HG03520 (cell line): ENCODE data around the gene RNF181.
"Not testable (repeated sequence)": the region's sequence is repeated elsewhere in the genome, so short reads cannot be mapped to it uniquely, and the experiment has no call there.

Experiments
- ATAC-seq: cut with Tn5 transposase; IDR thresholded peaks from one replicate; pipeline ENCODE4 v1.9.1; 2021; ENCODE audit warnings: mild to moderate bottlenecking, moderate library complexity; ENCODE audit not compliant: unreplicated experiment

Gene RNF181

DNA sequence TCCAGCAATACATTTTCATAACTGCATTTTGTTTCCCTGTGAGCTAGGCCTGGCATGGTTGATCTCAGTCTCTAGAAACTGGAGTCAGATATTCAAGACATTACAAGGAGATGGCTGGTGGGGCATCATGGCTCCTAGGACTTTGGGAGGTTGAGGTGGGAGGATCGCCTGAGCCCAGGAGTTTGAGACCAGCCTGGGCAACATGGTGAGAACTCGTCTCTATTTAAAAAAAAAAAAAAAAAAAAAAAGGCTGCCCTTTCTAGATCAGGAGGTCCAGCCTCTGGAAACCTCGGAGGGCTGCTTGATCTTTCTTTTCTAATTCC, 18.5 kb upstream of the RNF181 start:
- ATAC-seq = no peak

DNA sequence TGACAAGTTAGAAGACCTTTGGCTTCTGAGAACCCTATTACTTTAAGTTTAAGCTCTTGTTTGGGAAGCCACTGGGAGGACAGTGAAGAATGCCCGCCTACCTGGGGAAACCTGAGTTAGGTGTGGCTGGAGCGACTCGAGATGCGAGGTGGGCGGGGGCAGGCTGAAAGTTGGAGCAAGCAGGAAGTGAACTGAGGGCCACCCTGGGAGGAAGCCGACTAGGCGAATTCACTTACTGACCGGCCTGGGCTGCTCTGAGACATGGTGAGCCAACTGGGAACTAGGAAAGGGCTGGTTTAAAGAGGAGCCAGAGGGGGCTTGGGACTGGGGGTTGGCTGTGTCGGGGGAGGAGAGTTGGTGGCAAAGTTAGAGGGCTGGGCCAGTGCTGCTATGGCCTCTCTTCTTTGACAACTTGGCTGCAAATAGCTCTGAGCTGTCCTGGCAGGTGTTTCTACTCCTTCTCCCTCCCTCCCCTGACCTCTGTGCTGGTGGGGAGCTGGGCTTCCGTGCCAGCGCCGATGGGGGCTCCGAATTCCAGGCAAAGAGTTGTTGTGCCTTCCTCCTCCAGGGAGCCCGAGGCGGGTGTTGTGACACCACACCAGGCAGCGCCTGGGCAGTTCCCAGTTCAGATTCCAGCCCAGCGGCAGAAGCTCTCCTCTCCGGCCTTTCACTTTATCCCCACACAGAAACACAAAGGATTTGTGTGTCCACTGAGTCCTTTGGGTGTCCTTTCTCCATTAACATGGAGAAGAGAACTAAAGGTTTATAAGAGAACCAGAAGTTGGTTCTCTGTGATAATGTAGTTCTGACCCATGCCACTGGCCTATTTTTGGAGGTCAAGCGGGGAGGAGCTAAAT, 17.9 kb upstream of the RNF181 start, which contains the start of gene VAMP8:
TSS of gene VAMP8 (plus strand) at position 201 of the 857 bp plus-strand sequence. CDS start at position 262, 61 bp downstream.
- peak; percentile 54 for ATAC-seq

DNA sequence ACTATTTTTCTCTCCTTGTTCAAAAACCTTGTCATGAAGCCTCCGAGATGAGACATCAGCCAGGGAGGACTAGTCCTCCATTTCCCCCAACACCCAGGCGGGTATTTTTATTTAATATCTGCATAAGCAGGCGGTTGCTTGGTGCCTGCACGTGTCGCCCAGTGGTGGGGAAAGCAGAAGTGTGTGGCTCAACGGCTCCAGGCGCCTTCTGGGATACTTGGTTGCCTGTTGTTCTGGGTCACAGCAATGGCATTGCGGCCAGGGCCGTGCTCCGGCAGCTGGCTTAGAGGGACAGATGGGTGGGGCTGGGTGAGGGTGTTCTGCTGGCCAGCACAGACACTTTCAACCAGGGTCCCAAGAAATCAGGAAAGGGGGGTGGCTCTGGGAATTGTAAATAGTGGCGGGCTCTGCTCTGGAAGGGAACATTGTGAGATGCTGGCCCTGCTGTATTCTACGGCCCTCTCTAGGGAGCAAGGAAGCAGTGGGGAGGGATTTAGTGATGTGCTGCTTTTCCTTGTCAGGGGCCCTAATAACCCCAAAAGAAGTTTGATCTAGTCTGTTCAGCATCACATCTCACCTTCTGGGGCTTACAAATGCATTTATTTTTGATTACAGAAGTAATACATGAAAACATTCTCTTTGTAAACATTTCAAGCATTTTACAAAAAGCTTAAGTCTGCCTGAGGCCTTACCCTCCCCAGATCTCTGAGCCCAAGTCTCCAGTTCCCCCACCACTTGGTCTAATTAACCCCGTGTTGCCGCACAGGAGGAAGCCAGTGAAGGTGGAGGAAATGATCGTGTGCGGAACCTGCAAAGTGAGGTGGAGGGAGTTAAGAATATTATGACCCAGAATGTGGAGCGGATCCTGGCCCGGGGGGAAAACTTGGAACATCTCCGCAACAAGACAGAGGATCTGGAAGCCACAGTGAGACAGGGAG, 17.0 kb upstream of the RNF181 start:
- ATAC-seq = peak; percentile 43

DNA sequence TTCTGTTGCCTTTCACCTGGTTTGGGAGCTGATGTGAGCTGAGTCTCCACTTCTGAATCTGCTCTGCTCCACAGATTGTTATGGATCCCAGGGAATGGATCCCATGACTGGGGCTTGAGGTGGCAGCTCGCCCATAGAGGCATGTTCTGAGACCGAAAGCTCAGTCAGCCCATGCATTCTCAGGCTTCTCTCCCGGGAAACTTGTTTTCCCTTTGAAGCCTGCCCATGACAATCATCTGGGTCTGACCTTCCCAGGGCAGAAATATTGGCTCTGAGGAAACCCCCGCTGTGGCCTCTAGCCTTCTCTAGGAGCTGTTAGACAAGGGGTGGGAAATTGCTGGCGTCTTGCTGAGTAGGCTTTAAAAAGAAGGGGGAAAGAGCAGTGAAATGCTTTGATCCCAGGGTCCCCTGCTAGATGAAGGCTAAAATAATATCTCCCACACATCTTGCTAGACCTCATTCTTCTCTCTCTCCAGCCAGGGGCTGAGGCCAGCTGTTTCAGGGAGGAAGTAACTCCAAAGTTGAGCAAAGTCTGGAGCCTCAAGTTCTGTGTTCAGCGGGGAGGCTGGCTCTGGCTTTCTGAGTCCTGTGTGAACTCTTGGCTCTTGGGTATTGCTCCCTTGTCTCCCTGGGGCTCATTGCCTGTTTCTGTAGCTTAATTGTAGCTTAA, 16.1 kb upstream of the RNF181 start:
- no peak for ATAC-seq

DNA sequence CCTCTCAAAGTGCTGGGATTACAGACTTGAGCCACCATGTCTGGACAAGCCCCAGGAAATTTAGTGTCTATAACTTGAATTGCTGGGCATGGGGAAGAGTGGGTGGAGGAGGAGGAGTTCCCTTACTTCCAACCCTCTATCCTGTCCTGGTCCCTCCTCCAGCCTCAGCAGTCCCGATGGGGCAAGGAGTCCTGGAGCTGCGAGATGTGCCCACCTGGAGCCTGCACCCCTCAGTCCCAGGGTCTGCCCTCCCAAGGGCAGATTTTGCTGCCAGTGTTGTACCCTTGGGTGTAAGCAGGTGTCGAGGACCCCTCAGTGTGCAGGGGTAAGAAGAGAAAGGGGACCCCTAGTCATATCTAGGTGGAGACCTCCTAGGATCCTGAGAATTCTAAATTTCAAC, 15.3 kb upstream of the RNF181 start:
- no peak for ATAC-seq

DNA sequence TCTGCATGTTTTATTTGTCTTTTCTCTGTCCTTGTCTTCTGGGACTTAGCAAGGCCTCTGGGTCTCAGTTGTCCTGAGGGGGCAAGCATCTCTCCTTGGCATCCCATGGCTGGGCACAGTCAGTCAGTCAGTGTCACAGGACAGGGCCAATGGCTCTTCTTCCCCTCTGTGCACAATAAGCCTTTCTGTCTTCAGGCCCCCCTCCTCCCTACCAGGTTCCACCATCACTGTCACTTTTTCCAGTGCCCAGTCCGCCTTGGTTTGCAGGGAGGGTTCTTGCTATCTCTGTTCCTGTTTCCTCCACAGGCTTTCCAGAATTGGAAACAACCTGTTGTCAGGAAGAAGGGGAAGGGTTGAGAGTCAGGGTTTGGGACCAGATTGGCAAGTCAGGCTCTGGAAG, 13.1 kb upstream of the RNF181 start:
- ATAC-seq = no peak

DNA sequence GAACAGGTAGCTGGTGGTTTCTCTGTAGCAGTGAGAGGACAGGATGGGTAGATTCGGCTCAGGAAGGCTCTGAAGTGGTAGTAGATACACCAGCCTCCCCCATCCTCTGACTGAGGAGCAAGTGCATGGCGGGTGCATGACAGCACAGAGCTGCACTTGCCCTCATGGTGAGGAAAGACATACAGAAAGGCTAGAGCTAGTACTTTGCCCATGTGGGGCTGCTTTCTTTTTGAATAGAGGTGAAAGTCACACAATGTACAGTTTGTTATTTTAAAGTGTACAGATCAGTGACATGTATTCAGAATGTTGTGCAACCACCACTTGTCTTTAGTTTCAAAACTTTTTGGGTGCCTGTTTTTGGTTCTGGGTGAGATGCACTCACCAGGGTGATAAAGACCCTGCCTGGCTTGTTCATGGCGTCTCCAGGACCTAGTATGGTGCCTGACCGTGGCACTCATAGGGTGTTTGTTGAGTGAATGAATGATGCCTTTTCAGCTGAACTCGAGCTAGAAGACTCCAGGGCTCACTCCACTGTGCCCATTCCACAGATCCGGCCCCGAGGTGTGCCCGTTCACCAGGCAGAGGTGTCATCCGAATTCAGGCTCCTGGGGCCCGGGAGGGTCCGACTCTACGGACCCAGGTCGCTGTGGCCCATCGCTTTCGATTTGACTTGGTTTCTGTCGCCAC, 11.7 kb upstream of the RNF181 start:
- ATAC-seq = peak; percentile 4

DNA sequence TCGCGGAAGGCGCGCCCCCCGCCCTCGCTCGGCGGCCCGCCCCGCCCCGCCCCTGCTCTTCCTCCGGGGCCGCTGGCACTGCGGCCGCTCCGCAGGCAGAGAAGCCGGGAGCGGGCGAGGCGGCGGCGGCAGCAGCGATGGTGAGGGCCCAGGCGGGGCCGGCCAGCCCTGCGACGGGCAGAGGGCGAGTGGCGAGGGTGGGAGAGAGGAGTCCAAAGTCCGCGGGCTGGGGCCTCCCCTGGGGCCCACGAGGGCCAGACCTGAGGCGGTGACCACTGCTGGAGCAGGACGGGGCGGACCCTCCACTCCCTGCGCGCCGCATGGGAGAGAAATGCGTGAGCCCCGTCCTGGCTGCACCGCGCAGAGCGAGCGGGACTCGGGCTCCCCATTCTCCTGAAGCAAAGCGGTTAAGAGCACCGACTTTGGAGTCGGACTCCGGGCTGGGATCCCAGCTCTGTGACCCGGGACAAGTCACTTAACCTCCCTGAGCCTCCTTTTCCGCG, 11.1 kb upstream of the RNF181 start, which contains the start of gene VAMP5:
TSS of gene VAMP5 (plus strand) at position 78 of the 503 bp plus-strand sequence. CDS start at position 138, 60 bp downstream.
- ATAC-seq = peak; percentile 46

DNA sequence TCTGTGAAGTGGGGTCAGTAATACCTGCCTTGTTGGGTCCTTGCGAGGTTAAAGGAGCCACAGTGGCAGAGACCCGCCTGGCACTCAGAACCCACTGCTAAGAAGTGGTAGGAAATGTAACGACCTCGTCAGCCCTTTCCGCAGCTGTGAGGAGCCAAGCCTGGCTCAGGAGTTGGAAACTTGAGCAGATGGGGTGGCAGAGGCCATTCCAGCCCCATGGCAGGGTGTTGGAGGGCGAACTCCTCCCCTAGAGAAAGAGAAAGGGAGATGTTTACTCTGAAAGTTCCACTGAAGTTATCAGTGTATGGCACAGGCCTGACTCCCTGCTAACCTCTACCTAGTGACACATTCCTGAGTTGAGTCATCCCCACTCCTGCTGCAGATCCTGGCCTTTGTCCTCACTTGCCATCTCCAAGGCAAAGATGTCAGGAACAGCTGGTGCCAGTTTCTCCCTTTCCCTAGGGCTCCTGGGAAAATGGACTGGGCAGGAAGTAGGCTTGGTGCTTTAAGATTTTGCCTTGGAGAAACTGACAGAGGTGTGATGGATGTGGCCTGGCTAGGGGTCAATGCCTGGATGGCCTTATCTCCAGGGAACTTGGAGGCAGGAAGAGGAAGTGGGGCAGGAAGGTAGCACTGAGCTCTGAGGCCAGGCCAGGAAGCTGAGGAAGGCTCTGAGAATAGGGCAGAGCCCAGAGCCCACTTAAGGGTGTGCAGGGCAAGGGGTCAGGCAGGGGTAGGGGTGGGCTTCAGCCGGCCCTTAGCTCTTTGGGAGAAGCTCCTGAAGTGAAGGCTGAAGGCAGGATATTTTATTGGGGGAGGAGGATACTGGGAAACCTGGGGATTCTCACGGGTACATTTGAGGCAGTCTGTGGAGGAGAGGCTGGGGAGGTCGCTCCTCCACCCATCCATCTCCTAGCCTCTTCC, 10.4 kb upstream of the RNF181 start:
- peak; percentile 28 for ATAC-seq

DNA sequence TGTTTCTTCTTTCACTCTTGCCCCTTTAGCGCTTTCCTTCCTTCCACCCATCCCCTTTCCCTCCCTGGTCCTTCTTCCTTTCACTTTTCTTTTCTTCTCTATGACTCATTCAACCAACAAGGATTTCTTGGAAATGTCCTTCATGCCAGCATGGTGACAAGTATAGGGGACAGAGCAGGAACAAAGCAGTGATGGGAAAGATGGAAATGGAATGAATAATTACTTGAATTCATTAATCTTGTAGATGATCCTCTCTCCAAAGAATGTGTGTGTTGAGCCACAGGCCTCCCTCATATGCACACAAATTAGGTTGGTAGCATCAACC, 9.8 kb upstream of the RNF181 start:
- no peak for ATAC-seq

DNA sequence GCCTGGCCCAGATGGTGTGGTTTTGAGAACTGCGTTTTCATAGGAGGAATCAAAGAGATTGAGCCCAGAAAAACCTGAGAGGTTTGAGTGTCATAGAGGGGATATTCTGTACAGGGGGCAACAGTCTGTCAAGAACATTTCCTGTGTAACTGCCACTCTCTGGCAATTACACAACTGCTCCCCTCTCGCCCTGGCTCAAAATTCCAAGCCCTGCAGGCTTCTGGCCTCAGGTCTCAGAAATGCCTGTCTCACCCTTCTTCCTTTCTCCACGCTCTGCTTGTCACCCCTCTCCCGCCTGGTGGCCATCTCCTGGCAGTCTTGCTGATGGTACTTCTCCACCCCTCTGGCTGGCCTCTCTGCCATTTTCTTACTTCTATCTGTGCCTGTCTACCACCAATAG, 7.3 kb upstream of the RNF181 start:
- ATAC-seq = no peak

DNA sequence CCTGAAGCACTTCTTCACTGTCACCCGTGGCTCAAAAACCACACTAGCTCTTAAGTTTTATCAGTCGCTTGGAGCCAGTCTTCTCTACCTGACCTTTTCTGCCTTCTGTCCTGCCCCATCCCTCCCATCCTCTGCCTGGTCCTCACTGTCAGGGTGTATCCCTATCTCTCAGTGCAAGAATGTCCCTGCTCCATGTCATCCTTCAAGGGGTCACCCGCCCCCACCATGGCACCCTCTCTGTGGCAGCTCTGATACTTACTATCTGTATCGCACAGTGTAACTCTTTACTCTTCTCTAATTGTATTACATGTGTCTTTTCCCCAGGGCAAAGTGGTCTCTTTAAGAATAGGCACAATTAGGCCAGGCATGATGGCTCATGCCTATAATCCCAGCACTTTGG, 6.9 kb upstream of the RNF181 start:
- no peak for ATAC-seq

DNA sequence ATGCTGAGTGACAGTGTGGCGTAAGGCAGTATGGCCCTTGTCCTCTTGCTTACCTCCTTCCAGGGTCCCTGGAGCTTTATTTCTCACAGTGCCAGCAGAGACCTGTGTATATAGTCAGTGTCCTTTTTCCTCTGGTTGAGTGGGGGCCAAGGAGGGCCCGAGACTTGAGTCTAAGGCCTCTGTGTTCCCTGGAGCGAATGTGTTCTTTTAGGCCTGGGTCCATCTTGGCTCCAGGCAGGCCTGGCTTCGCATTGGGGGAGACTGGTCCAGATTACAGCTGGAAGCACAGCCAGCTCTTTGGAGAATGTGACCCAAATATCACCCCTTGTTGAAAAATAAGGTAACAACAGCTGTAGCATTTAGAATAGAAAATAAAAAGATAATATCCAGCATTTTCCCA, 6.4 kb upstream of the RNF181 start:
- no peak for ATAC-seq

DNA sequence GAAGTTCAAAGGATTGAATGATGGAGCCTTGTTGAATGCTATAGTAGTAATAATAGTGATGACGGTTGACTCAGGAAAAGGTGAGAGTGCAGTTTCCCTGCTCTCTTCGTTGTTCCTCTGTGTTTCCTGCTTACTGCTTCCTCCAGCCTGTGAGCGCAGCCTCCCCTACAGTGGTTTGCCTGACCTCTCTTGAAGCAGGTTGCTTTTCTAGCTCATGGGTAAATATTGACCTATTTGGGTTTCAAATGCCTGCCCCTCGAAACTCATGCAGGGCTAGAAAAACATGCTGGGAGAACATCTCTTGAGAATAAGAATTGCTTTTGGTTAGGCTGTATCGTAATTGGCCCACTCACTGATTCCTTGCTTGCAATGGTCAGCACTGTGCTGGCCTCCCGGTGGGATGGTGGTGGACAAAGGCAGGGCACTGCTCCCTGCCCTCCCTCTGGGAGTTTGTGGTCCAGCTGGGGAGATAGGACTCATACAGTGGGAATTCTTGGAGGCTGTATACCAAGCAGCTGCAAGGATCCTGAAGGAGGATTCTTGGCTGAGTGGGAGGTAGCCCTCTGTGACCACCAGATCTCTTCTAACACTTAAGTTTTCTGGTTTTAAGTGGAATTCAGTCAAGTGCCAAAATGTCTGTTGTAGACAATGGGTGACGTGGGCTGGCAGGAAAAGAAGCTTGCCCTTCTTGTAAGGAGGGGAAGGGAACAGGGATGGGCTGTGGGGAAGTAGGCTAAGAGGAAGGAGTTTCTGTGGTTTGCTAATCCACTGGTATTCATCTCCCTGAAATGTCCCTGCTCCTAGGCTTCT, 5.4 kb upstream of the RNF181 start:
- ATAC-seq = no peak

DNA sequence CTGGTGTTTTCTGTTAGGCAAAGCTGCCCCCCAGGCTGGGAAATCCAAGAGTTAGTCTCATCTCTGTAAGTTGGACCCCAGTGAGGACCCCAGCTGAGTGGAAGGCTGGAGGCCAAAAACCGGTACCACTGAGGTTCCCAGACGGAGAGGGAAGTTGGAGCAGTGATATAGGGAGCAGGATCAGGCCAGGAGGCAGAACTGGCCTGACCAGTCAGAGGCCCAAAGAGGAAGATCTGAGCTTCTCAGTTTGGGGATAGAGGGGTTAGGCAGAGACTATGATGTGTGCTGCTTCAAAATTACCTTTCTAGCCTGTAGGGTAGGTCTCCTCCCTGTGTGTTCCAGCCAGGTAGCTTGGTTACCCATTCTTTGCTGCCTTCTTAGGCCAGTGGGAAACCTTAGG, 4.6 kb upstream of the RNF181 start:
- no peak for ATAC-seq

DNA sequence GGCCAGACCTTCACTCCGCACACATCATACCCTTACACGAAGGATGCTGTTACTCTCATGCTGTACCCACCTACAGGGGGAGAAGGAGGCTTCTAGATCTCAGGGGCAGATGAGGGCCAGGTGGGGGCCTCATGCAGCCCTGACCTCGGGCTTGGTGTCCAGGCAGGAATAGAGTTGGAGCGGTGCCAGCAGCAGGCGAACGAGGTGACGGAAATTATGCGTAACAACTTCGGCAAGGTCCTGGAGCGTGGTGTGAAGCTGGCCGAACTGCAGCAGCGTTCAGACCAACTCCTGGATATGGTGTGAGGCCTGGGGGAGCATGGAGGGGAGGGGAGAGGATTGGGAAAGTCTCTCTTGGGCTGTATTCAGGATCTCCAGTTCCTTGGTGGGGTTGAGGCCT, 4.0 kb upstream of the RNF181 start:
- no peak for ATAC-seq

DNA sequence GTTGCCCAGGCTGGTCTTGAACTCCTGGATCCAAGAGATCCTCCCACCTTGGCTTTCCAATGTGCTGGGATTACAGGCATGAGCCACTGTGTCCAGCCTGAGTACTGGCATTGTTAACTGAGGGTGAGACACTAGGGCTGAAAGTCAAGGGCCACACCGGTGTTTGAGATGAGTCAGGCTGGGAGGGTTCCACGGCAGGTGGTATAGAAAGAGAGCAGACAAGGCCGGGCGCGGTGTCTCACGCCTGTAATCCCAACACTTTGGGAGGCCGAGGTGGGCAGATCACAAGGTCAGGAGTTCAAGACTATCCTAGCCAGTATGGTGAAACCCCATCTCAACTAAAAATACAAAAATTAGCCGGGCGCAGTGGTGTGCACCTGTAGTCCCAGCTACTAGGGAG, 3.2 kb upstream of the RNF181 start:
- not testable (repeated sequence) for ATAC-seq

DNA sequence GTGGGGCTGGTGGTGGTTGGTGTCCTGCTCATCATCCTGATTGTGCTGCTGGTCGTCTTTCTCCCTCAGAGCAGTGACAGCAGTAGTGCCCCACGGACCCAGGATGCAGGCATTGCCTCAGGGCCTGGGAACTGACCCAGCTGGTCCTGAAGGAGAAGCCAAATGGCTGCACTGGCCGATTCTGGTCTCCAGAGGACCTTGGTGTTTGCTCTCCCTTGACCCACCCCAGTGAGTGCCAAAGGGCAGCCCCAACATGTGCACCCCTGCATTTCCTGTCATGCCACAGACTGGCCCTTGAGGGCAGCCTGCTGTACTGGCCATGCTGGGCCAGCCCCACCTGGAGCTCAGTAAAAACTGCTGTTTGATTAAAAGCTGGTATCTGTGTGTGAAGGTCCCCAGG, 2.5 kb upstream of the RNF181 start:
- no peak for ATAC-seq
